Measurements from ENCODE around the gene NHLH1.
"Not testable (repeated sequence)": the region's sequence is repeated elsewhere in the genome, so short reads cannot be mapped to it uniquely, and the experiment has no call there.

NHLH1 gene

DNA sequence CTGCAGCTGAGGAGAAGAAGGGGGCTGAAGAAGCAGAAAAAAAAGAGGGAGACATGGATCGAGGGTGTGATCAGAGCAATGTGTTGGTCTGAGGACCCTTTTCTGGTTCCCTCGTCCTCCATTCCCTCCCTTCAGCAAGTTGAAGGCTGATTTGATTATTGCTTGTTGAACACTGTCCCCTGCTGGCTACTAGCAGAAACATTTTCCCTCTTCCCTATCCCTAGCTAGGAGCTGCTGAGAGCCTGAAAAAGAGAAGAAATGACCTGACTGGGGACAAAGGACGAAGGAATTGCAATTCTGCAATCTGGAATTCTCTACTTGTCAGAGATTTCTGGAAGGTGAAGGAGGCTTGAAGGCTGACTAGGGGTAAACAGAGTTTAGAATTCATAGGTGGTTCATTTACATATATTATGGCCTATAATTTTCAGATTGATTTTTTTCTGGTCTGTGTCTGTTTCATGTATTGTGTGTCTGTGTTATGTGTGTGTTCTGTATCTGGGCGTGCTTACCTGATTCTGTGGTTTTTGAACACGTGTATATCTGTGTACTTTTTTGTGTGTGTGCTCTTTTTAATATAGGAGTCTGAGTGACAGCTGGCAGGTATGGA is 9.8 kb downstream of the NHLH1 start:
- DNase-seq (ENCODE audit: low read depth in 3 of 3, low spot score in 1 of 3): no peak

GRCh38 chr1:160377585-160378206 is 10.8 kb downstream of the NHLH1 start:
- no peak for DNase-seq (ENCODE audit: low read depth in 3 of 3, low spot score in 1 of 3)

DNA sequence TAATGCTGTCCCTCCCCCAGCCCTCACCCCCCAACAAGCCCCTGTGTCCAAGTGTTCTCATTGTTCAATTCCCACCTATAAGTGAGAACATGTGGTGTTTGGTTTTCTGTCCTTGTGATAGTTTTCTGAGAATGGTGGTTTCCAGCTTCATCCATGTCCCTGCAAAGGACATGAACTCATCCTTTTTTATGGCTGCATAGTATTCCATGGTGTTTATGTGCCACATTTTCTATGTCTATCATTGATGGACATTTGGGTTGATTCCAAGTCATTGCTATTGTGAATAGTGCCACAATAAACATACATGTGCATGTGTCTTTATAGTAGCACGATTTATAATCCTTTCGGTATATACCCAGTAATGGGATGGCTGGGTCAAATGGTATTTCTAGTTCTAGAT is 17.9 kb downstream of the NHLH1 start:
- DNase-seq (ENCODE audit: low read depth in 3 of 3, low spot score in 1 of 3): not testable (repeated sequence)

DNA sequence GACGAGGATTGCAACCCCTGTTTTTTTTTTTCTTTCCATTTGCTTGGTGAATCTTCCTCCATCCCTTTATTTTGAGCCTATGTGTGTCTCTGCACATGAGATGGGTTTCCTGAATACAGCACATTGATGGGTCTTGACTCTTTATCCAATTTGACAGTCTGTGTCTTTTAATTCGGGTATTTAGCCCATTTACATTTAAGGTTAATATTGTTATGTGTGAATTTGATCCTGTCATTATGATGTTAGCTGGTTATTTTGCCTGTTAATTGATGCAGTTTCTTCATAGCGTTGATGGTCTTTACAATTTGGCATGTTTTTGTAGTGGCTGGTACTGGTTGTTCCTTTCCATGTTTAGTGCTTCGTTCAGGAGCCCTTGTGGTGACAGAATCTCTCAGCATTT is 21.5 kb downstream of the NHLH1 start:
- not testable (repeated sequence) for DNase-seq (ENCODE audit: low read depth in 3 of 3, low spot score in 1 of 3)

- DNase-seq (ENCODE audit: low read depth in 3 of 3, low spot score in 1 of 3): no peak
These were observed 27.8 kb downstream of the NHLH1 start for GRCh38 chr1:160394673-160395072.

DNA sequence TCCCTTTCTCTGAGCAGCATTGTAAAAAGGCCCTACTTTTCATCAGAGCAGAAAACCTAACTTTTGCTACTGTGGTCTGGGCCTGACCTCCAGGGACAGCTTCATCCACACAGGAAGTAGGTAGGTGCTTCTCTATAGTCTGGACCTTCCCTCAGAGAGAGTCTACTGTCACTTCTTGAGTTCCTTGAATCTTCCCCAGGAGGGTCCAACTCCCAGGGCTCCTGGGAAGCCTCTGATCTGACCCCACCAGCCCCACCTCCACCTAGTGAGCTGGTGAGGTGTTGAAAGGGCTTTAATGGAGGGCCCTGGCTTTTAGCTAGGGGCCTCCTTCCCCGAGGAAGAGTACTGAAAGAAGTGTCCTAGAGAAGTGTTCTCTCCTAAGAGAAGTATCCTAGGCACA is 30.8 kb downstream of the NHLH1 start:
- DNase-seq (ENCODE audit: low read depth in 3 of 3, low spot score in 1 of 3): no peak

DNA sequence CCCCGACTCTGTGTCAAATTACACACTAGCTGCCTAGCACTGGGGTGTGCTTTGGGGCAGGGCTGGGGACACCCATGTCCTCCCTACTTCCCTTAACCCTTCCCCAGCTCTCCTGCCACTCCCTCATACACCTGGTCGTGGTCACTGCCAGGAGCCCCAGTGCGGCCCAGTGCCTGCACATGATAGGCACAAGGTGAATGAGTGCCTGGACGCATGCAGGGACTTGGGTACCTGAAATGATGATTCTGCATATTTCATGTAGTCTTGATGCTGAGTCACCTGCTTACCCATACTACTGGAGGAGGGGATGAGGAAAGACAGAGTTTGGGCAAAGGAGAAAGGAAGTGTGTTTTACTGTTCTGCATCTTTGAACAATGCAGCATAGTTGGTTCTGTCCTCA is 32.0 kb downstream of the NHLH1 start:
- DNase-seq (ENCODE audit: low read depth in 3 of 3, low spot score in 1 of 3): no peak

DNA sequence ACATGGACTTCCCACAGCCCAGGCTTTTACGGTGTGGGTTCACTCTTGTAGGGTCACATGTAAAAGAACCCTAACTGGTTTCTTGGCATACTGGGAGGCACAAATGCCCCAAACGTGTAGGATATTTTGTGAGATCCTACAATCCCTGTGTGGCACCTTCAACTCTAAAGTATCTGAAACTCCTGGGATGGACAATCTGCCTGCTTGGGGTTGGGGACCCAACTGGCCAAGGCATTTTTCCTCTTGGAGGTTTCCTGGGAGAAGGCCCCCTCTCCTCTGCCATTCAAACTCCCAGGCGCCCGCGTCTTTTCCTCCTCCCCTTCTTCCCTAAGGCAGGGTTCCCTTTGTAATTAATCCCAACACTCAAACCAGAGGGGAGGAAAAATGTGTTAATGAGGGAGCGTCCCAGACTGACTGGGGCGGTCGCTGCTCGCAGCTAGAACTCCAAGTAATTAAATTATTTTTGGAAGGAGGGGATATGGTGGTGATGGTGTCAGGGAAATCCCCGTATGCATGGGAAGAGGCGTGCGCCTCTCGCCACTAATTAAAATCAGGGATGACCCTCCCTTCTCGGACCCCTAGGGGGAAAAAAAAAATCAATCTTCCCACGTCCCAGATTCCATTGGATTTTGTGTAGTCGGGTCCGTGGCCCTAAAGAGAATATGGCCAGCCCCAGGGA is 32.8 kb downstream of the NHLH1 start:
- no peak for DNase-seq (ENCODE audit: low read depth in 3 of 3, low spot score in 1 of 3)

DNA sequence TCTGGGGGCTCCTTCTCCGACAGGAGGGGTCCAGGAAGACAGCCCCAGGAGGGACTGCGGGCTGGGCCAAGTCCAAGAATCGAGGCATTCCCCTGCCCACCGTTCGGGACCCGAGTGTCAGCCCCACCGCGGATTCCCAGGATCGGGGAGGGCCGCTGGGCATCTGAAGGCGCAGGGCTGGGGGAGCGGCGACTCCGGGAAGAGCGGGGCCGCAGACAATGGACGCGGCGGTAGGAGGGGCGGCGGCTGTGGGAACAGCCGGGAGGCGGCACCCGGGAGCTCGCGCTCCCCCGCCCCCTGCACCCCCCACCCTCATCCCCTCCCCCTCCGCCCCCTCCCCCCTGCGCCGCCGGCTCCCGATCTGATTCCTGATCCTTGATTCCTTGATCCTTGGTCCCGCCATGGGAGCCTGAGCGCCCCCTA is 33.4 kb downstream of the NHLH1 start, which contains the start of gene VANGL2:
VANGL2 (plus strand) TSS at position 342 of the 423 bp plus-strand sequence. CDS start 15,274 bp downstream, outside the sequence.
- peak in 2 of 3 donors; percentile 8 to 39 for DNase-seq (ENCODE audit: low read depth in 3 of 3, low spot score in 1 of 3)

- no peak for DNase-seq (ENCODE audit: low read depth in 3 of 3, low spot score in 1 of 3)
These were observed 34.0 kb downstream of the NHLH1 start for GRCh38 chr1:160400646-160401486.

DNA sequence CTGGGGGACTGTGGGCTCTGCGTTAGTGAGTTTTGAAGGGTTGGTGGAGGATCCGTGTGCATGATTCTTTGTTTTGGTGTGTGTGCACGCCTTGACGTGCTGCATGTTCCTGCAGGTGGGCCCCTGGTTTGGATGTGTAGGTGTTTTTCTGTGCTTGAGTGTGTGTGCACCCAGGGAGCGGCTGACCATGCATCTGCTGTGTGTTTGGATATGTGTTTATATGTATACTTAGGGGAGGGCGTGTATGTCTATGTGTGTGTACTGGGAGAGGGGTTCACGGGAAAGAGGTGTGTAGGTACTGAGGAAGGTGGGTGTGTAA is 34.6 kb downstream of the NHLH1 start:
- no peak for DNase-seq (ENCODE audit: low read depth in 3 of 3, low spot score in 1 of 3)

- no peak for DNase-seq (ENCODE audit: low read depth in 3 of 3, low spot score in 1 of 3)
These were observed 35.3 kb downstream of the NHLH1 start for GRCh38 chr1:160402001-160402795.

GRCh38 chr1:160403244-160403643 is 36.4 kb downstream of the NHLH1 start:
- no peak for DNase-seq (ENCODE audit: low read depth in 3 of 3, low spot score in 1 of 3)

DNA sequence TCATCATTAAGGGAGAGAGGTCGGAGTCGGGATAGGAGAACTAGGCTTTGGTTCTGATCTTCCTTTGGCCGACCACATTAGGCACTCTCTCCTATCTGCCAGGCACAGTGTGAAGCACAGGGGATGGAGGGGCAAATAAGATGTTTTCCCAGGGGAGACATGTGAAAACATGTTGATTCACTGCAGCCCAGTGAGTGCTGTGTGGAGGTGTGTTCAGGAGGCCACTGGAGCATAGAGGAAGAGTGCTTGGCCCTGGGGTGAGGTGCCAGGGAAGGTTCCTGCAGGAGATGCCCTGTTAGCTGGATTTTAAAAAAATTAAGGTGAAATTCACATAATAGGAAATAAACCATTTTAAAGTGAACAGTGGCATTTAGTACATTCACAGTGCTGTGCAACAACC is 37.2 kb downstream of the NHLH1 start:
- DNase-seq (ENCODE audit: low read depth in 3 of 3, low spot score in 1 of 3): no peak

DNA sequence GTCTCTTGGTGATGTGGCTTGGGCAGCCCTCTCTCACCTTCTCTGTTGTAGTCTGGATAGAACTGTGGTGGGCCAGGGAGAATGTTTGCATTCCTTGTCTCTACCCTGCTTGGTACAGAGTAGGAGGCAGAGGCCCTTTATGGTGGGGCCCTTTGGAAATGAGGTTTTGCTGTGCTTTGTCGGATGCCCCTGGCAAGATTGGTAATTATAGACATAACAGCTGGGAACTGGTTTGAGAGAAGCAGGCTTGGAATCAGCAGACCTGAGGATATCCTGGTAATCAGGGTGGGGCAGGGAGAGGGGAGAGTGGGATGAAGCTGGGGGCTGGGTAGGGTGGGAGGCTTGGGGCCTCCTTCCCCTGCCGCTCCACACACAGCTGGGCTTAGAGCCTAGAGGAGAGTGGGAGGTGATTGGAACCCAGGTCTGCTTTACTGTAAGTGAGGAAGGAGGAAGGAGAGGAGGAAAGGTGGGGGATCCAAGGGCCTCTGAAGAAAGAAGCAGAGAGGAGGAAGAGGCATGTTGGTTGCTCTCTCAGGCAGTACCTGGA is 38.5 kb downstream of the NHLH1 start:
- no peak for DNase-seq (ENCODE audit: low read depth in 3 of 3, low spot score in 1 of 3)

DNA sequence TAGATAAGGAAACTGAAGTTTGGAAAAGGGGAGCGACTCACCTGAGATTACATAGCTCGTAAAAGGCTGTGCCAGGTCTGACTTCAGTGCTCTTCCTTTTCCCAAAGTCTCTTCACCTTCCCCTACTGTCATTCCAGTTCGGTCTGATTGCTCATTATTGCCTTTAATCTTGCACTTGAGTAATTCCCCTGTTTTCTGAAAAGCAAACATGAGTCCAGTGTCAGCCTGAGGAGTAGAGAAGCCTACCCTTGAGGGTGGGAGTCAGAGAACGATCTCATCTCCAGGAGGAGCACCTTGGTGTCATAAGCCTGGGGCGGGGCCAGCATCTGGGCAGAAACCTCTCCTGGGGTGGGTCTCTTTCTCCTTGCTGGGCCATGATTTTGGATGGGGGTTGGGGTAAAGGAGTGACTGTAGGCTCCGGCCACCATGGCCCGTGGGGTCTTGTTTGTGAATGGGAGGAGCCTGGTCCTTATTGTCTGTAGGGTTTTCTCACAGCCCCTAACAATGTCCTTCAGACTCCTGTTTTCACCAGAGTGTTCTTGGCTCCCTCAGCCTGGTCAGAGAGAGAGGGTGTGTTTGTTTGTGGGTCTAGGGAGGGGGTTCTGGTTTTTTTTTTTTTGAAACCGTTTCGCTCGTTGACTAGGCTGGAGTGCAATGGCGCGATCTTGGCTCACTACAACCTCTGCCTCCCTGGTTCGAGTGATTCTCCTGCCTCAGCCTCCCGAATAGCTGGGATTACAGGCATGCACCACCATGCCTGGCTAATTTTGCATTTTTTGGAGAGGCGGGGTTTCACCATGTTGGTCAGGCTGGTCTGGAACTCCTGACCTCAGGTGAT is 39.5 kb downstream of the NHLH1 start:
- no peak for DNase-seq (ENCODE audit: low read depth in 3 of 3, low spot score in 1 of 3)

DNA sequence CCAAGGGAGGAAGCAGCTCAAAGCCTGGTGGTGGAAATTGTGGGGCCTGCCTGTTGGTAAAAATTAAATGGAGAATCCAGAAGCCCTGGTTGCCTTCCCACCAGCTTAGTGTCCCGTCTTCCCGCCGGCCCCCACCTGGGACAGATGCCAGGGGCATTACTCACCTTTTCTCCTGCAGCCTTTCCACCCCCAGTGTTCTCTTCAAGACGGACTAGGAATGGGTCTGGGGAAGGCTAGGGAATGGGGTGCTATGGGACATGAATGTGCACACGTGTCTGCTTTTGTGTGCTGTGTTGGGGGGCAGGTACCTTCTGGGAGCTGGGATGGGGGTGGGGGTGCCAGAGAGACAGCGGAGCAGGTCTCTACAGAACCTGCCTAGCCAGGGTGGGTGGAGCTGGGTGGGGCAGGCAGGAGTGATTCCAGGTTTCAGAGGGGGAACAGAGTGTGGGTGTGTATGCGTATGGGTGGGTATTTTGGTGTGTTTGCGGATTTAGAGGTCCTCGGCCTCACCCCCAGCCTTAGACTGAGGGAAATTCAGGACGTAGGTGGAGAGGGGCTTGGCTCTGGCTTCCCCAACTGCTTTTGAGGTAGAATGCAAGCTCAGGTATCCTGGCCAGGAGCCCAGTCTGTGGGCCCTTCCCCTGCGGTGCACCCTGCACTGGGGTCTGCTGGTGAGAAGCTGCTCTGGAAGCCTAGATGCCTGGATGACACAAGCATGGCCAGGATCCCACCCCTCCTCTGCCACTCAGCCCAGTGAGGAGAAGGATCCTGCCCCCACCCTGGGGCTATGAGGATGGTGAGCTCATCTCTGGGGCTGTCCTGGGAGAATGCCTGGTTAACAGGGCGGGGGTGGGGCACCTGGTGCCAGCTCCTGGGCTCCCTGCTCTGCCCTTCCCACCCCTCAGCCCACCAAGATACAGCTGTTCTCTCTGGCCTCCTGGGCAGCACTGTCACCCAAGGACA is 41.2 kb downstream of the NHLH1 start:
- DNase-seq (ENCODE audit: low read depth in 3 of 3, low spot score in 1 of 3): no peak

DNA sequence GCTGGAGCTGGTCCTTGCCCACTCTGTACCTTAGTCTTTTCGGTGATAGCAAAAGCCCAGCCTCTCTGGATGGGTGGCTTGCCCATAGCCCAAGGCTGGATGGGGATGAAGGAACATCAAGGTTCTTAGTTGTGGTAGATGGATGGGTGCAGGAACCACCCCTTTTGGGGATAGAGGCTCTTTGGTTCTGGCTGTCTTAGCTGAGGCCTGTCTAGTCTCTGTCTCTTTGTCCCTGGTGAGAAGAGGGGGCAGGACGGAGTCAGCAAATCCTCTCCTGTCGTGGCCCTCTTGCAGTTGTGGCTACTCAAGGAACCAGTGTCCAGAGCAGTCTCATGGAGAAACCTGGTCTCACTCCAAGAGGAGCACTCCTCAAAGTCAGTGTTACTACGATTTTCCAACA is 42.0 kb downstream of the NHLH1 start:
- no peak for DNase-seq (ENCODE audit: low read depth in 3 of 3, low spot score in 1 of 3)

DNA sequence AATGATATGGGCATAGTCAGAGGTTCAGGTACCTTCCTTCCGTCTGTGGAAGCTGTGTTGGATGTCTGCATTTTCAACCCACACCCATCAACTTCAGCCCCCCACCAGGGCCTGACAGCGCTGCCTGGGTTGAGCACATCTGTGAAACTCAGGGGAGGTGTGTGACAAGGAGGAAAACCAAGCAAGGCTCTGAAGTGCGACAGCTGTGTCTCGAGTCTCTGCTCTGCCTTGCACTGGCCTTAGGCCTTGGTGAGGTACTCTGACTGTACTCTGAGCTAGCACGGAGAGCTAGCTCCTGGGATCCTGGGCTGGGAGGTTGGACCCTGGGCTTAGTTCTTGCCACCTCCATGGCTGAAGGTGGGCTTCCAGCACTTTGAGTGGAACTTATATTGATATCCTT is 42.6 kb downstream of the NHLH1 start:
- no peak for DNase-seq (ENCODE audit: low read depth in 3 of 3, low spot score in 1 of 3)

Measured in stimulated activated CD4-positive, alpha-beta T cell treated with anti-CD3 and anti-CD28 coated beads, TNF-alpha, amount 100 ng/mL, for 1 hour (primary cell).